Activated naive CD8-positive, alpha-beta T cell treated with anti-CD3 and anti-CD28 coated beads, Interleukin-2, amount 50 U/mL, for 16 hours (primary cell): Measurements from ENCODE around the gene IFNL2.
"Not testable (repeated sequence)": the region's sequence is repeated elsewhere in the genome, so short reads cannot be mapped to it uniquely, and the experiment has no call there.

Experiments used
- DNase-seq: peaks from one replicate; pipeline ENCODE4 v3.0.0-alpha.2; 2020; ENCODE audit warnings: low read depth, low spot score

The IFNL2 gene

GRCh38 chr19:39268085-39268484, at the start of gene IFNL2:
IFNL2 (plus strand) TSS chr19:39268396; CDS start chr19:39268569, 173 bp downstream.
- DNase-seq, result not testable (repeated sequence)

DNA sequence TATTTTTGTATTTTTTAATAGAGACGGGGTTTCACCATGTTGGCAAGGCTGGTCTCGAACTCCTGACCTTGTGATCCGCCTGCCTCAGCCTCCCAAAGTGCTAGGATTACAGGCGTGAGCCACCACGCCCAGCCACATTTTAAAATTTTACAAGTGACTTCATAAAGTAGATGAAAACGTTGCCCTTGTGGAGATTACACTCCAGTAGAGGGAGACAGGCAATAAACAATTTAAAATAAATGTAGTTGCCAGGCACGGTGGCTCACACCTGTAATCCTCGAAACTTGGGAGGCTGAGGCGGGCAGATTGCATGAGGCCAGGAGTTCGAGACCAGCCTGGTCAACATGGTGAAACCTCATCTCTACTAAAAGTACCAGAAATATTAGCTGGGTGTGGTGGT, 49.1 kb upstream of the IFNL2 start:
- not testable (repeated sequence) for DNase-seq

GRCh38 chr19:39223703-39224279, 44.4 kb upstream of the IFNL2 start:
- no peak for DNase-seq

- DNase-seq, result no peak
Observed at GRCh38 chr19:39224910-39225309, 43.3 kb upstream of the IFNL2 start.

- DNase-seq, result no peak
Observed at GRCh38 chr19:39230096-39230764, 38.0 kb upstream of the IFNL2 start.

DNA sequence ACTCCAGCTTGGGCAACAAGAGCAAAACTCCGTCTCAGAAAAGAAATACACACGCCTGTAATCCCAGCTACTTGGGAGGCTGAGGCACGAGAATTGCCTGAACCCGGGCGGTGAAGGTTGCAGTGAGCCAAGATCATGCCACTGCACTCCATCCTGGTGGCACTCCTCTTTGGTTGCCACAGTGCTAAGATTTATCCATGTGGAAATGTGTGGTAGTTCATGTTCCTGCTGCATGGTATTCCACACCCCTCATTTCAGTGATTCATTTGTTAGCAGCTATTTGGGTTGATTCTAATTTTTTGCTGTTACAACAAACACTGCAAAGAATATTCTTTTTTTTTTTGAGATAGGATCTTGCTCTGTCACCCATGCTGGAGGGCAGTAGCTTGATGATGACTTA, 35.5 kb upstream of the IFNL2 start:
- no peak for DNase-seq

- no peak for DNase-seq
Observed at GRCh38 chr19:39236527-39236926, 31.7 kb upstream of the IFNL2 start.

GRCh38 chr19:39237200-39238184, 30.7 kb upstream of the IFNL2 start:
- DNase-seq, result peak; percentile 14

DNA sequence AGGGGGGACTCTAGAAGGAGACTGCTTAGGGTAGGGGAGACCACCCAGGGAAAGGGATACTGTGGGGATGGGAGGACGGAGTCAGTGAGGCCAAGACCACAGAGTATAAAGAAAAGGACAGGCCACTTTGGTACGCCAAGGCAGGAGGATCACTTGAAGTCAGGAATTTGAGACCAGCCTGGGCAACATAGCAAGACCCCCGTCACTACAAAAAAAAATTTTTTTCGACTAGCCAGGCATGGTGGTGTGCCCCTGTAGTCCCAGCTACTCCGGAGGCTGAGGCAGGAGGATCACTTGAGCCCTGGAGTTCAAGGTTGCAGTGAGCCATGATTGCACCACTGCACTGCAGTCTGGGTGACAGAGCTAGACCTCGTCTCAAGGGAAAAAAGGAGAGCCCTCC, 30.0 kb upstream of the IFNL2 start:
- DNase-seq, result no peak

DNA sequence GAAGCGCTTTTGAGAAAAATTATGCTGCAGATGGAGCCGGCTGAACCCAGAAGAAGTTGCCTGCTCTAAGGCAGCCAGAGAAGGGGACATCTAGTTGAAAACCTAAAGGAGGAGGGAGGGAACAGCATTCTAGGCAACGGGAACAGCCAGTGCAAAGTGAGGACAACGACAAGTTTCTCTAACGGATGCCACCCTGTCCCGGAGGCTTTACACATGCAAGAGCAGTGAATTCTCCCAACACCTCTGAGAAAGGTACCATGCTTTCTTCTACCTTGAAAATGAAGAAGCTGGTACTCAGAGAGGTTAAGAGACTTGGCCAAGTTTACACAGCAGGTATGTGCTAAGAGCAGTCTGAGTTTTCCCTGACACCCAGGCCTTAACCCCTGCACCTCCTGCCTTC, 29.3 kb upstream of the IFNL2 start:
- no peak for DNase-seq

DNA sequence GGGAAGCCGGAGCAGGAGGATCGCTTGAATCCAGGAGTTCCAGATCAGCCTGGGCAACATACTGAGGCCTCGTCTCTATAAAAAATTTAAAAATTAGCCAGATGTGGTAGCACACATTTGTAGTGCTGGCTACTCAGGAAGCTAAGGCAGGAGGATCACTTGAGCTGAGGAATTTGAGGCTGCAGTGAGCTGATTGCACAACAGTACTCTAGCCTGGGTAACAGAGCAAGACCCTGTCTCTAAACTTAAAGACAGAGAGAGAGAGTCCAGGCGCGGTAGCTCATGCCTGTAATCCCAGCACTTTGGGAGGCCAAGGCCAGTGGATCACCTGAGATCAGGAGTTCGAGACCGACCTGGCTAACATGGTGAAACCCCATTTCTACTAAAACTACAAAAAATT, 27.8 kb upstream of the IFNL2 start:
- DNase-seq, result no peak

- not testable (repeated sequence) for DNase-seq
Observed at GRCh38 chr19:39243741-39244140, 24.5 kb upstream of the IFNL2 start.

DNA sequence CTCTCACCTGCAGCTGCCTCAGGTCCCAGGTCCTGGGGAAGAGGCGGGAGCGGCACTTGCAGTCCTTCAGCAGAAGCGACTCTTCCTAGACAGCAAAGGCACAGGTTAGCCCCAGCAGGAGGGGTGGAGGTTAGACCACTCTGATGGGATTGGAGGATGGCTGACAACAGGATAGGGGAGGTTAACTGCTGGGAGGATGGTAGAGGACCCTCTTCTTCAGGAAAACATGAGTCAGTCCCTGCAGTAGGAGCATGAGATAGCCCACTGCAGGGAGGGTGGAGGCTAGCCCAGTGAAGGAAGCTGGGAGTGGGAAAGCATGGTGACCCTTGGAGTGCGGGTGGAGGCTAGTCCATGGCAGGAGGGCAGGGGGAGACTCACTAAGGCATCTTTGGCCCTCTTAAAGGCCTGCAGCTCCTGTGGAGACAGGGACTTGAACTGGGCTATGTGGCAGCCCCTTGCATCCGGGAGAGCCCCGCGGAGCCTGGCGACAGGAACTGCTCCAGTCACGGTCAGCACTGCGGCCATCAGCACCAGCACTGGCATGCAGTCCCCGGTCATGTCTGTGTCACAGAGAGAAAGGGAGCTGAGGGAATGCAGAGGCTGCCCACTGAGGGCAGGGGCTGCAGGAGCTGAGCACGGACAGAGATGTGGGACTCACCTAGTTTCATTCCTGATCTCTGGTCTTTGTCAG, 23.6 kb upstream of the IFNL2 start, which contains the start of gene IFNL3:
TSS of gene IFNL3 (minus strand) at position 597 of the 691 bp plus-strand sequence. CDS start at position 558, 39 bp downstream.
- DNase-seq, result not testable (repeated sequence)

GRCh38 chr19:39245166-39245565, 23.0 kb upstream of the IFNL2 start:
- not testable (repeated sequence) for DNase-seq

DNA sequence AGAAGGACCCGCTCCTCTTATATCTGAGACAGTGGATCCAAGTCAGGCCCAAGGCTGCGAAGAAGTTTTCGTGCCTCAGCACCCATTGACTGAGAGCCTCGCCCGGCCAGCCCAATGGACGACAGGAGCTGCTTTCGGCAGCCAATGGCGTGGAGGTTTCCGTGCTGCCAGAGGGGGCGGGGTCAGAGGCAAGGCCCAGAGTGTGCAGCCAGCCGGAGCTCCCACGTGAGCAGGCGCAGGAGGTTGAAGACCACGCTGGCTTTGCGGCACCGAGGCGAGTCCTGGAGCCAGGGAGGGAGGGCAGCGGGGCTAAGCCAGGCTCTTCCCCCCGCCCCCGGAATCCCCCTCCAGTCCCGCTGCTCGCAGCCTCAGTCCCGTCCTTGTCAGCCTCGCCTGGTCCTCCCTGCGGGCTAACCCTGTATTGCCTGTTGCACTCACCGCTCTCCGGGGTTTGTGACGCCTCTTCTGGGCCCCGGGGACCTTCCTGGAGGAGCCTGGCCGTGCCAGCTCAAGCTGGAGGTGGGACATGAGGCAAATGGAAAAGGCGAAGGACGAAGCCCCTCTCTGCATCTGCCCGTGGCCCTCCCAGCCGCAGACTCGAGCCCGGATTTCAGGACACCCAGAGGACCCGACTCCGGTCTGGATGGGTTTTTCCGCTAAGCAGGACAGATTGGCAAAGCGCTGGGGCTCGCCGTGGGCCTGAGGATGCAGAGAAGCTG, 21.1 kb upstream of the IFNL2 start:
- DNase-seq, result no peak

DNA sequence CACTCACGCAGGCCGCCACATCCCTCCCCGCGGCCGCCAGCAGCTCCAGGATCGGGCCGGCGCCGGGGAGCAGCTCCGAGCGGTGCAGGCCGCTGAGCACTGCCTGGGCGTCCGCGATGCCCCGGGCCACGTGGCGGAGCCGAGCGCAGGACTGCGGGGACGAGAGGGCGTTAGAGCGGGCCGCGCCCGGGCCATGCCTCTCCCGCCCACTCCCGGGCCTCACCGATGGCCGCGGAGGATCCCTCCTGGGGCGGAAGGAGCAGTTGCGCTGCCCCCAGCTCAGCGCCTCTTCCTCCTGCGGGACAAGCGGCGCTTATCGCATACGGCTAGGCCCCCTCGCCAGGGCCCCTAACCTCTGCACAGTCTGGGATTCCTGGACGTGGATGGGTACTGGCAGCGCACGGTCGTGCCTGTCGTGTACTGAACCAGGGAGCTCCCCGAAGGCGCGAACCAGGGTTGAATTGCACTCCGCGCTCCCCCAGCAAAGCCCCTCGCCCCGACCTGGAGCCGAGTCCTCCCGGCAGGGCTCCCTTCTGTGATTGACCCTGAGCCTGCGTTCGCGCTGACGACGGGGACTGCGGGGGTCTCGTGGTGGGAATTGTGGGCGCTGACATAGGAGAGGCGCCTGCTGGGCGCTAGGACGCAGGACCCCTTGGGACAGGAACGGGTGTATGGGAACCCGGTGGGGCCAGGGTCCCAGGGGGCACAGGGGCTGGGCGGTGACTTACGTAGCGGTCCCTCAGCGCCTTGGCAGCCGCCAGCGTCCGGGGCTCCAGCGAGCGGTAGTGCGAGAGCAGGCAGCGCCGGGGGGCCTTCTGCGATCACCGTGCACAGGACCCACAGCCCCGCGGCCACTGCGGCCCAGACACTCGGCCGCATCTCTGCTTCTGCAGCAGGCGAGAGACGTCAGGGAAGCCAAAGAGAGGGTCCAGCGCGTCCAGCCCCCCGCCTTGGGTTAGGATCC, 20.2 kb upstream of the IFNL2 start:
- DNase-seq, result no peak

DNA sequence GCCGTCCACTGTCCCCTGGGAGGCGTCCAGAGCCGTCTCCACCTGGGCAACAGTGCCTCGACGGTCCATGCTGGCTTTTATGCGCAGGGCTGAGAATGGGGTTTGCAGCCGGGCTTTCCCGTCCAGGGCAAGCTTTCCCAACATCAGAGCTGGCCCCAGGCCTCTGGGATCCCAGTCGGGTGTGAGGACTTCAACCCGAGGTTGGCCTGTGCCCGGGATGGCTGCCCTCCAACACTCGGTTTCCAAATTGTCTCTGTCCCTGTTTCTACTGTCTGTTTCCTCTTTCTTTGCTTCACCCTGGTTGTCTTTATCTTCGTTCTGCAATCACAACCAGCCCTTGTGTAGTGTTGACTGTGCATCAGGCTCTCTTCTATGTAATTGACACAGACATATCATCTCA, 19.4 kb upstream of the IFNL2 start, which contains the start of gene IFNL4:
TSS of gene IFNL4 (minus strand) at position 51 of the 400 bp plus-strand sequence.
- no peak for DNase-seq

DNA sequence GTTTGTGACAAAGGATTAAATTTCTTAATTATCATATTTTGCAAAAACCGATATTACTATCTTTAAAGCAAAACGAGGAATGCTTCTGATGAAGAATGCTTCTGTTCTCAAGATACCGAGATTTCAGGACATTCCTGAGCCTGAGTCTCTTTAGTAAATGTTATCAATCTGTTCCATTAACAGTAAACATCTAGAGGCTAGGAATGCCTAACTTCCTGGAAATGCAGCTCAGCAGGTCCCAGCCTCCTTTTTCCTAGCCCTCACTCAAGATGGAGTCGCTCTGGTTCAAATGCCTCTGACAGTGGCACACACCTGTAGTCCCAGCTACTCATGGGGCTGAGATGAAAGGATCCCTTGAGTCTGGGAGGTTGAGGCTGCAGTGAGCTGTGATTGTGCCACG, 17.1 kb upstream of the IFNL2 start:
- DNase-seq, result no peak

- no peak for DNase-seq
Observed at GRCh38 chr19:39251846-39252245, 16.4 kb upstream of the IFNL2 start.

GRCh38 chr19:39252458-39252857, 15.7 kb upstream of the IFNL2 start:
- no peak for DNase-seq
